ENCODE data around the gene BROX. TPM values are rescaled to one million over a fixed set of nuclear protein-coding genes. Genes with fewer than 3 reads are reported as not detected.

BROX gene, protein sequence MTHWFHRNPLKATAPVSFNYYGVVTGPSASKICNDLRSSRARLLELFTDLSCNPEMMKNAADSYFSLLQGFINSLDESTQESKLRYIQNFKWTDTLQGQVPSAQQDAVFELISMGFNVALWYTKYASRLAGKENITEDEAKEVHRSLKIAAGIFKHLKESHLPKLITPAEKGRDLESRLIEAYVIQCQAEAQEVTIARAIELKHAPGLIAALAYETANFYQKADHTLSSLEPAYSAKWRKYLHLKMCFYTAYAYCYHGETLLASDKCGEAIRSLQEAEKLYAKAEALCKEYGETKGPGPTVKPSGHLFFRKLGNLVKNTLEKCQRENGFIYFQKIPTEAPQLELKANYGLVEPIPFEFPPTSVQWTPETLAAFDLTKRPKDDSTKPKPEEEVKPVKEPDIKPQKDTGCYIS
- 32.6 and 38.1 TPM in 2 replicates for total RNA-seq

DNA sequence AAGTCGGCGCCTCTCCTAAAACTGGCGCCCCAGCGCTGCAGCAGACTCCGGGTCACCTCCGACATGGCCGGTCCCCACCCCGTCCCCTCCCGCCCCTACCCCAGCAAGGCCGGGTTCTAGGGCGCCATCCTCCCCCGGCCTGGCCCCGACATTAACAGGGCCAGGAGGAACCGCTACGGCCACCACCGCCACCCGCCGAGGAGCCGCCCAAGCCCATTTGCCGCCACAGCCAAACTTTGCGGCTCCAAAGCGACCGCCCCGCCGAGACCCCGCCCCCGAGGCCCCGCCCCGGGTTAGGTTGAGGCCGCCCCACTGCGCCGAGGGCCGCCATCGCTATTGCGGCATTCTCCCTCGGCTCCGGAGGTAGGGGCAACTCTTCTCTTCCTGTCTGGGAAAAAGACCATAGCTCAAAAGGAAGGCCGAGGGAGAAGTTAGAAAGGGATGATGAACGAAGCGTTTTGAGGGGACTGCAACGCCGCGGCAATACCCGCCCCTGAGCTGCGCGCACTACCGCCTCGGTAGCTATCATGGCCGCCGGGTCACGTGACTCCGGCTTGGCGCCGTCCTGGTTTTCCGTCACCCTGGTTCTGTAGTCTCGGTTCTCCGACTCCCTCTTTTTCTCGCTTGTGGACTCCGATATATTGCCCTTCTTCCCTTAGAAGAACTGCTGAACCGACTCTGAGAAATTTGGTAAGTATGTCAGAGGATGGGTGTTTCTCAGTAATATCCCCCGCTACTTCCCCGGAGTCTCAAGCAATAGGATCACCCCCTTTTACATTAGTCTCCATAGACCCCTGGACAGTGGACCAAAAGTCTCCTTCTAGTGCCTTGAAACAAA lies at the start of gene BROX, which contains the start of gene AIDA:
TSS of gene BROX (plus strand) at position 312 of the 838 bp plus-strand sequence. CDS start 3,136 bp downstream, outside the sequence.
TSS of gene AIDA (minus strand) at position 239 of the 838 bp plus-strand sequence. CDS start at position 65, 174 bp downstream.

DNA sequence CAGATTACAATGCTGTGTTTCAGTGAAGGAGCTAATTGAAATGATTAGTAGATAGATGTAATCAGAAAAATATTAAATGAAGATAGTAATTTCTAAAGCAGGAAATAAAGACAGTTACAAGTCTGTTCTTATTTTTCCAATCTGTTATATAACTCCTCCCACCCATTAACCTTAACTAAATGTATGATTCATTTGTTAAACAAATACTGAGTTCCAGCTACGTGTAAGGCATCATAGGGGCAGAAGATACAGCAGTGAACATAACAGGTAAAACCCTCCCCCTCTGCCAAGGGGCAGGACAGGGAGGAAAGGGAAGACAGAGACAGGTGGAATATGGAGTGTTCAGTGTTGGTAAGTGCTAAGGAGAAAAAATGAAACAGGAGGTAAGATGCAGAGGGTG lies 24.6 kb downstream of the BROX start, which contains the start of gene FAM177B:
TSS of gene FAM177B (plus strand) at position 231 of the 400 bp plus-strand sequence. CDS start 9,344 bp downstream, outside the sequence.

Other genes starting within 250 kb of the BROX start
- 0.36 and 1.1 TPM in 2 replicates for gene HHIPL2, start 164.5 kb upstream of the BROX start, total RNA-seq
- 6.3 and 10.0 TPM in 2 replicates for gene TAF1A, start 122.6 kb upstream of the BROX start, total RNA-seq
- 26.6 and 41.3 TPM in 2 replicates for gene MIA3, start 94.5 kb upstream of the BROX start, total RNA-seq
- 55.9 and 56.3 TPM in 2 replicates for gene AIDA, start 73 bp upstream of the BROX start, total RNA-seq
- not detected in 2 replicates for gene FAM177B, start 24.6 kb downstream of the BROX start, total RNA-seq
- 3.4 and 3.6 TPM in 2 replicates for gene DISP1, start 102.5 kb downstream of the BROX start, total RNA-seq

Data from cardiac atrium fibroblast (primary cell).